DND-41 (cell line): ENCODE data around the gene RAB11FIP3.

Experiments
- CTCF ChIP-seq: IDR thresholded peaks from 2 replicates; pipeline ENCODE4 v1.5.1; 2012; ENCODE audit warnings: borderline replicate concordance, low read length, moderate library complexity, mild to moderate bottlenecking; ENCODE audit not compliant: poor library complexity, severe bottlenecking; ENCODE audit errors: extremely low read depth
- EZH2 ChIP-seq: IDR thresholded peaks from 3 replicates; pipeline ENCODE4 v1.6.1; 2012; ENCODE audit warnings: borderline replicate concordance, low read depth, mild to moderate bottlenecking, moderate library complexity, low read length, inconsistent platforms; ENCODE audit not compliant: severe bottlenecking

GRCh38 chr16:425740-426114 is 278 bp downstream of the RAB11FIP3 start:
- TF ChIP-seq CTCF, result no peak
- no peak for TF ChIP-seq EZH2
